ENCODE data around the gene GHRL.

DNA sequence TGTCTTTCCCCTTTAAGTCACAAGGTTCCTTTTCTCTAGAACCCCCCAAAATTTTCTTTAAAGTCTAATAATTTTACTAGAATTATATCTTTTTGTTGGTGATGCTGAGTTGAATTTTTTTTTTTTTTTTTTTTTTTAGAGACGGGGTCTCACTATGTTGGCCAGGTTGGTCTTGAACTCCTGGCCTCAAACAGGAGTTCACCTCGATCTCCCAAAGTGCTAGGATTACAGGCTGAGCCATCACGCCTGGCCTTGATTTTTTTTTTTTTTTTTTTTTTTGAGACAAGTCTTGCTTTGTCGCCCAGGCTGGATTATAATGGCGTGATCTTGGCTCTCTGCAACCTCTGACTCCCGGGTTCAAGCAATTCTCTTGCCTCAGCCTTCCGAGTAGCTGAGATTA lies 15.9 kb upstream of the GHRL start:
- TF ChIP-seq, protein P1, sequence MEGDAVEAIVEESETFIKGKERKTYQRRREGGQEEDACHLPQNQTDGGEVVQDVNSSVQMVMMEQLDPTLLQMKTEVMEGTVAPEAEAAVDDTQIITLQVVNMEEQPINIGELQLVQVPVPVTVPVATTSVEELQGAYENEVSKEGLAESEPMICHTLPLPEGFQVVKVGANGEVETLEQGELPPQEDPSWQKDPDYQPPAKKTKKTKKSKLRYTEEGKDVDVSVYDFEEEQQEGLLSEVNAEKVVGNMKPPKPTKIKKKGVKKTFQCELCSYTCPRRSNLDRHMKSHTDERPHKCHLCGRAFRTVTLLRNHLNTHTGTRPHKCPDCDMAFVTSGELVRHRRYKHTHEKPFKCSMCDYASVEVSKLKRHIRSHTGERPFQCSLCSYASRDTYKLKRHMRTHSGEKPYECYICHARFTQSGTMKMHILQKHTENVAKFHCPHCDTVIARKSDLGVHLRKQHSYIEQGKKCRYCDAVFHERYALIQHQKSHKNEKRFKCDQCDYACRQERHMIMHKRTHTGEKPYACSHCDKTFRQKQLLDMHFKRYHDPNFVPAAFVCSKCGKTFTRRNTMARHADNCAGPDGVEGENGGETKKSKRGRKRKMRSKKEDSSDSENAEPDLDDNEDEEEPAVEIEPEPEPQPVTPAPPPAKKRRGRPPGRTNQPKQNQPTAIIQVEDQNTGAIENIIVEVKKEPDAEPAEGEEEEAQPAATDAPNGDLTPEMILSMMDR (IDR thresholded peaks at IDR 0.05; ENCODE audit: low read depth, low read length), result no peak
- TF ChIP-seq, protein P2, sequence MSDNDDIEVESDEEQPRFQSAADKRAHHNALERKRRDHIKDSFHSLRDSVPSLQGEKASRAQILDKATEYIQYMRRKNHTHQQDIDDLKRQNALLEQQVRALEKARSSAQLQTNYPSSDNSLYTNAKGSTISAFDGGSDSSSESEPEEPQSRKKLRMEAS (IDR thresholded peaks at IDR 0.05; ENCODE audit: low read depth, low read length), result no peak
- TF ChIP-seq POLR2A (IDR thresholded peaks at IDR 0.05; ENCODE audit: extremely low read depth, insufficient read length), result no peak

All from NB4 (cell line).